GM18502 (cell line): Measurements from ENCODE around the gene COQ8B.

Experiments used
- ATAC-seq: cut with Tn5 transposase; IDR thresholded peaks from one replicate; pipeline ENCODE4 v1.9.1; 2021; ENCODE audit warnings: mild to moderate bottlenecking; ENCODE audit not compliant: unreplicated experiment, poor library complexity

The COQ8B gene

GRCh38 chr19:40718774-40719391 lies 2.2 kb upstream of the COQ8B start:
- no peak for ATAC-seq

DNA sequence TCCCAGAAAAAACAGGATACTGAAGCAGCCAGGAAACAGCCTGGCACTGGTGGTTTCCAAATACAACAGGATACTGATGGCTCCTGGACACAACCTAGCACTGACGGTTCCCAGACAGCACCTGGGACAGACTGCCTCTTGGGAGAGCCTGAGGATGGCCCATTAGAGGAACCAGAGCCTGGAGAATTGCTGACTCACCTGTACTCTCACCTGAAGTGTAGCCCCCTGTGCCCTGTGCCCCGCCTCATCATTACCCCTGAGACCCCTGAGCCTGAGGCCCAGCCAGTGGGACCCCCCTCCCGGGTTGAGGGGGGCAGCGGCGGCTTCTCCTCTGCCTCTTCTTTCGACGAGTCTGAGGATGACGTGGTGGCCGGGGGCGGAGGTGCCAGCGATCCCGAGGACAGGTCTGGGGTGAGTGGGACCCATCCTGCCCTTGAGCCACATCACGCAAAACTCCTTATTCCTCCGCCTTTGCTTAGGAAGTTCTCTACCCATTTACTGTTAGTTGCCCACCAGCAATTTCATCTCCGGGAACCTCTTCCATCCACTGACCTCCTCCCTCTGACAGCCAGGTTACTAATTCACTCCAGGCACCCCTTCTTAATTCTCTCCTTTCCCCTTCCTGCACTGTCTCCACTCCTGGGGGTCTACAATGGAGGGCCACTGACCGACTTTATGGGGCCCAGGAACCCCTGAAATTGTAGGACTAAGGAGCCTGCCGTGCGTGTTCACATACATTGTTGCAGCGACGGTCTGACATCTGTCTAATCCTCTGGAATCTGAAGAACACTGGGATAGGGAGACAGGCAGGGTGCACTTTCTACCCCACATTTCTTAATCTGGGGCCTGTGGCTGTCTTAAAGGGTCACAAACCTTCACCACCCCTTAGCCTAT lies 1.4 kb upstream of the COQ8B start:
- no peak for ATAC-seq

- no peak for ATAC-seq
Measured at GRCh38 chr19:40717325-40717879, 716 bp upstream of the COQ8B start.

DNA sequence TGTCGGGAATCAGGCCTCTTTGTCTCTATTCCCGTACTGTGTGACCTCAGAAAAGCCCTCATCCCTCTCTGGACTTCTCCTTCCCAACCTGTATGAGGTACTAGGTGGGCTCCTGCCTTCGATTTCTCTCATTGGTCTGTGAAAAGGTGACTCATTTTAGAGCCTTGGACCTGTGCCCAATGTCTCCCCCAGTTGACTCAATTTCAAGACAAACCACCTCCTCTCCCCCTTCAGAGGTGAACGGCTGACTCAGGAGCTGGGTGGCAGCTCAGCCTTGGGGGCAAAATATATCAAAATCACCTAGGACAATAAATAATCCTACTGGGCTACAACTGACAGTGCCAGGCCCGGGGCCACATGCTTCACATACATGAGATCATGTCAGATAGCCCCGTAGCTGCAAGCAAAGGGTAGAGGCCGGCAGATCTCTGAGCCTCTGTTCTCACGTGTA lies 630 bp downstream of the COQ8B start:
- no peak for ATAC-seq

GRCh38 chr19:40714441-40715299 lies 2.0 kb downstream of the COQ8B start:
- ATAC-seq: peak; percentile 58

- ATAC-seq: no peak
Measured at GRCh38 chr19:40713939-40714338, 2.7 kb downstream of the COQ8B start.

- no peak for ATAC-seq
Measured at GRCh38 chr19:40709817-40710216, 6.9 kb downstream of the COQ8B start.

DNA sequence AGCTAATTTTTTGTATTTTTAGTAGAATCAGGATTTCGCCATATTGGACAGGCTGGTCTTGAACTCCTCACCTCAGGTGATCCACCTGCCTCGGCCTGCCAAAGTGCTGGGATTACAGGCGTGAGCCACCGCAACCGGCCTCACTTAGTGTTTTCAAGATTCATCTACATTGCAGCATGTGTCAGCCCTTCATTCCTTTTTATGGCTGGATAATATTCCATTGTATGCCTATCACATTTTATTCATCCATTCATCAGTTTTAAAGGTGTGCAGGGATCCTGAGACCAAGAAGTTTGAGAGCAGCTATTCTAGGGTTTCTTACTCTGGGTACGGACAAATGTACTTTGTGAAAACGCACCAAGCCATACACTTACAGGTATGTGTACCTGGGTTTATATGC lies 9.1 kb downstream of the COQ8B start:
- ATAC-seq: no peak

- no peak for ATAC-seq
Measured at GRCh38 chr19:40705950-40706619, 10.6 kb downstream of the COQ8B start.

DNA sequence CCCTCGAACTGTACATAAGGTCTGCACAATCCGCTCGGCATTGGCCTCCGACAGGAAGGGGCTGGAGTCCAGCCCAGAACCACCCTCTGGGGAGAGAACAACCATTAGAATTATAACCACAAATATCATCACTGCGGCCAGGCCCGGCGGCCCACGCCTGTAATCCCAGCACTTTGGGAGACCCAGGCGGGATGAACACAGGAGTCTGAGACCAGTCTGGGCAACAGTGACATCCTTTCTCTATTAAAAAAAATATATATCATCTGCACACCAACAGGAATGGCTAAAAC lies 11.4 kb downstream of the COQ8B start:
- no peak for ATAC-seq

GRCh38 chr19:40704491-40705361 lies 12.0 kb downstream of the COQ8B start:
- no peak for ATAC-seq

- no peak for ATAC-seq
Measured at GRCh38 chr19:40703029-40703755, 13.5 kb downstream of the COQ8B start.

DNA sequence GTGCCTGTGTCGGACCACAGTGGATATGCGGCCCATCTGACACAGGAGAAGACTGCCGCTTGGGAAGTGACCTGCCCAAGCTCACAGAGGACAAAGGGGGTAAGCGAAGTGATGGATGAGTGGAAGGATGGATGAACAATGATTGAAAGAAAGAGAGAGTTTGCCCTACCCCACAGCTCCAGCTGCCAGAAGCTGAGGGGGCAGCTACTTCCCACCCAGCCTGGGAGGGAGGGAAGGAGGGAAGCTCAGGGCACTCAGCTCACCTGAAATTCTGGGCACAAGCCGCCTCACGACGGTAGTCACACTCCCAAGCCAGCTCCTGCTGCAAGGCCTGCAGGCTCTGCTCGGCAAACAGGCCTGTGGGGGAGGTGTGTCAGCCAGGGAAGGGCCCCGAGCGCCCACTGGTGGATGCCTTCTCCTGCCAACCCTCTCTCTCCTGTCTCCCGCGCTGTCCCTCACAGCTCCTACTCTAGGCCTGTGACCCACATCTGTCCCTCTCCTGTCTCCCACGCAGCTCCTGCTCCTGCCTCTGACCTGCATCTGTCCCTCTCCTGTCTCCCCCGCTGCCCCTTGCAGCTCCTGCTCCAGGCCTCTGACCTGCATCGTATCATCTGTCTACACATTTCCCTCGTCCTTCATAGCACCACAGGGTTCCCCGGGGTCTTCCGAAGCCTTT lies 14.2 kb downstream of the COQ8B start:
- no peak for ATAC-seq

DNA sequence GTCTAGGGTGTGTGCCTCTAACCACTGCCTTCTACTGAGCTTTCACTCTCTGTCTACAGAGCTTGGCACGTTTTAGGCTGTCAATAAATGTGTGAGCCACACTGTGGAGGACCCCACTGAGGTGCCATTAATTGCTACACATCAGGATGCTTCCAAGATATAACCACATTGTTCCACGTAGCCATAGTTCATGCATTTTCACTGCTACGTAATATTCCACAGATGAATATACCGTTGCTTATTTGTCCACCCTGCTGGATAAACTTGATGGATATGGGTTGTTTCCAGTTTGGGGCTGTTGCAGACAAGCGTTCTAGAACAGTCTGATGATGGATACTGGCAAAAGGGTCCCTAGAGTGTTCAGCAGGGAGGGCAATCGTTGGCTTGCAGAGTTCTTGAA lies 14.9 kb downstream of the COQ8B start:
- ATAC-seq: no peak

DNA sequence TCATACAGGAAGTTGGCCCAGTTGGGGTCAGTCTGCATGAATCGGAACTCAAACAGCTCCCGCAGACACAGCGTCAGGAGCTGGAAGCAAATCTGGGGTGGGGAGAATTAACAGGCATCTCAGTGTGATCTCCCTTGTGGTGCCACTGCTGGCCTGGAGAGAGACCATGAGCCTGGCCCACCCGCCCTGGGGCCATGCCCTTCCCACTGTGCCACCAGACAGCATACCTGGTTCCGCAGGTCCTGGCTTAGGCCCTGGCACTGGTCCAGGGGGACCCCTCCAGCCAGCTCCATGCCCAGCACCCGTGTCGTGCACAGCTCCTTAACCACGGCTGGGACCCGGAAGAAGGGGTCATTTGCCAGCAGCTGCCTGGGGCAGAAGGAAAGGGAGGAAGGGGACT lies 16.6 kb downstream of the COQ8B start:
- no peak for ATAC-seq

DNA sequence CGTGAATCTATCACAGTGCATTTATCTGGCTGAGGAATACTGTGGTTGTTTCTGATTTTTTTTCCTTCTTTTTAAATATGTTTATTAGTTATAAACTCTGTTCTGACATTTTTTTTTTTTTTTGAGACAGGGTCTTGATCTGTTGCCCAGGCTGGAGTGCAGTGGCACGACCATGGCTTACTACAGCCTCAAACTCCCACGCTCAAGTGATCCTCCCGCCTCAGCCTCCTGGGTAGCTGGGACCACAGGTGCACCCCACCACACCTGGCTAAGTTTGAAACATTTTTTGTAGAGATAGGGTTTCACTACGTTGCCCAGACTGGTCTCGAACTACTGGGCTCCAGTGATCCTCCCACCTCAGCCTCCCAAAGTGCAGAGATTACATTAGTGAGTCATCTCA lies 19.7 kb downstream of the COQ8B start:
- ATAC-seq: no peak

- ATAC-seq: no peak
Measured at GRCh38 chr19:40695881-40696280, 20.8 kb downstream of the COQ8B start.

DNA sequence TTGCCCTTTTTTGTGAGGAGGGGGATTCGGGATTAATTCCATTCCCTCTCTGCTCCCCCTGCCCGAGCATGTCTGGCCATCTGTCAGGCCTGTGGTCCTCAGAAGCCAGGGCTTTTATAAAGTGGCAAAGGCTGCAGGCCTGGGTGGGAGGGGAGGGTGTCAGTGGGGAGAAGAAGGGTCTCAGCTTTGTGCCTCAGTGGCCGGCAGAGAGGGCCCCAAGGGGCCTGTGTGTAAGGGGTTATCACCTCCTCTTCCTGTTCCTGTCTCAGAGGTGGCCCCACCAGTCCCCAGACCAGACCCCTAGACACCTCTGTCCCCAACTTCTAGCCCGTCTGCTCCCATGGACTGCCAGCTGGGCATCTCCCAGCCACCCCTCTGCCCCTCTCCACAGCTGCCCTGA lies 22.8 kb downstream of the COQ8B start:
- no peak for ATAC-seq
